HepG2 (cell line): ENCODE results near the gene CHRNB2. TPM values are rescaled to one million over a fixed set of nuclear protein-coding genes. Genes with fewer than 3 reads are reported as not detected.

Source experiments
- ATF3 ChIP-seq: sonication (generic); formaldehyde crosslinking; IDR thresholded peaks from 2 replicates; pipeline ENCODE4 v1.4.0; 2020; ENCODE audit warnings: missing genetic modification reagents
- ATRX ChIP-seq: sonication (generic); formaldehyde crosslinking; IDR thresholded peaks from 2 replicates; pipeline ENCODE4 v1.4.0; 2020; ENCODE audit warnings: missing genetic modification reagents, borderline replicate concordance
- CREB1 ChIP-seq, 2 experiments: fragments of 450-650 bp in 1 of 2; IDR thresholded peaks; 2 replicates each; pipeline ENCODE4 v1.6.1; 2016 to 2017; ENCODE audit warnings: control low read depth in 1 of 2, mild to moderate bottlenecking in 1 of 2, missing compliant biosample characterization in 1 of 2, missing genetic modification characterization in 1 of 2
- ETV5 ChIP-seq: IDR thresholded peaks from 2 replicates; pipeline ENCODE4 v1.6.1; 2018; ENCODE audit warnings: missing biosample characterization, missing genetic modification reagents, inconsistent platforms, borderline replicate concordance
- LBX2 ChIP-seq: sonication (generic); formaldehyde crosslinking; IDR thresholded peaks from 2 replicates; pipeline ENCODE4 v1.5.0; 2020; ENCODE audit warnings: missing genetic modification reagents, mild to moderate bottlenecking, borderline replicate concordance
- NFE2L2 ChIP-seq: fragments of 150-350 bp; IDR thresholded peaks from 2 replicates; pipeline ENCODE4 v1.6.1; 2014; ENCODE audit warnings: low read length
- NR2F1 ChIP-seq, 2 experiments: fragments of 450-650 bp in 1 of 2; formaldehyde crosslinking in 1 of 2; IDR thresholded peaks; 2 replicates each; pipeline versions ENCODE4 v1.5.0 to v1.6.1; 2016 to 2020; ENCODE audit warnings: mild to moderate bottlenecking in 1 of 2, missing compliant biosample characterization in 1 of 2, missing genetic modification reagents in 1 of 2, moderate library complexity in 1 of 2
- NR2F6 ChIP-seq, 2 experiments: IDR thresholded peaks; 2 replicates each; pipeline ENCODE4 v1.6.1; 2016; ENCODE audit warnings: antibody characterized with exemption in 1 of 2, mild to moderate bottlenecking in 1 of 2
- RFX5 ChIP-seq: IDR thresholded peaks from 2 replicates; pipeline ENCODE4 v1.6.1; 2011; ENCODE audit warnings: low read depth, low read length, improper control_type of control experiment
- SALL2 ChIP-seq: sonication (generic); formaldehyde crosslinking; IDR thresholded peaks from 2 replicates; pipeline ENCODE4 v1.8.1; 2023; ENCODE audit warnings: mild to moderate bottlenecking, missing genetic modification reagents, inconsistent platforms
- TMF1 ChIP-seq: sonication (generic); formaldehyde crosslinking; IDR thresholded peaks from 2 replicates; pipeline ENCODE4 v1.8.1; 2022; ENCODE audit warnings: low read depth, missing genetic modification reagents
- U2AF2 ChIP-seq: fragments of 200-400 bp; formaldehyde crosslinking; IDR thresholded peaks from 2 replicates; pipeline ENCODE4 v1.6.1; 2017; ENCODE audit warnings: low read depth, mild to moderate bottlenecking, low read length
- YEATS2 ChIP-seq: sonication (generic); formaldehyde crosslinking; IDR thresholded peaks from 2 replicates; pipeline ENCODE4 v1.4.0; 2020; ENCODE audit warnings: missing genetic modification reagents, borderline replicate concordance
- ZBTB43 ChIP-seq: sonication (generic); formaldehyde crosslinking; conservative IDR thresholded peaks from 2 replicates; pipeline ENCODE4 v1.4.0; 2020; ENCODE audit warnings: missing genetic modification reagents
- ZFX ChIP-seq: sonication (generic); formaldehyde crosslinking; IDR thresholded peaks from 2 replicates; pipeline ENCODE4 v1.4.0; 2020; ENCODE audit warnings: mild to moderate bottlenecking, low read depth, missing genetic modification reagents, moderate library complexity
- ZNF20 ChIP-seq: sonication (generic); formaldehyde crosslinking; IDR thresholded peaks from 2 replicates; pipeline ENCODE4 v1.4.0; 2020; ENCODE audit warnings: mild to moderate bottlenecking, moderate library complexity, missing genetic modification reagents
- ZNF34 ChIP-seq: sonication (generic); formaldehyde crosslinking; IDR thresholded peaks from 2 replicates; pipeline ENCODE4 v1.4.0; 2020; ENCODE audit warnings: mild to moderate bottlenecking, missing genetic modification reagents, borderline replicate concordance
- ZNF615 ChIP-seq: sonication (generic); formaldehyde crosslinking; IDR thresholded peaks from 2 replicates; pipeline ENCODE4 v1.5.0; 2020; ENCODE audit warnings: mild to moderate bottlenecking, missing genetic modification reagents, borderline replicate concordance
- polyA plus RNA-seq, 8 experiments: library from polyadenylated mRNA; depleted of rRNA in 3 of 8; stranded (reverse) in 7 of 8; unstranded in 1 of 8; fragments of >200 nt; fragmentation: Illumina TruSeq in 4 of 8; extraction: Trizol in 4 of 8; gene quantifications; 2 replicates each; pipeline versions ENCODE4 v1.2.1 to v1.2.3, GENCODE V29; 2011 to 2016; ENCODE audit warnings: low read depth in 4 of 8, missing spikeins in 1 of 8, mixed read lengths in 1 of 8; ENCODE audit not compliant: insufficient read depth in 1 of 8
- total RNA-seq, 5 experiments: library from RNA; depleted of rRNA; stranded (reverse); fragments of >200 nt; fragmentation: Illumina TruSeq; extraction: Trizol; gene quantifications; 2 replicates each; pipeline ENCODE4 v1.2.3, GENCODE V29; 2016; ENCODE audit warnings: low read depth in 1 of 5
- TF ChIP-seq, protein P1 (sequence below): sonication (generic); formaldehyde crosslinking; IDR thresholded peaks from 2 replicates; pipeline ENCODE4 v1.4.0; 2020; ENCODE audit warnings: missing genetic modification reagents
- TF ChIP-seq, protein P2 (sequence below), 2 experiments: fragments of 450-650 bp in 1 of 2; sonication (generic) in 1 of 2; formaldehyde crosslinking; IDR thresholded peaks; 2 replicates each; pipeline versions ENCODE4 v1.5.0 to v1.8.0; 2020 to 2022; ENCODE audit warnings: mild to moderate bottlenecking in 1 of 2, missing genetic modification reagents in 1 of 2

Gene CHRNB2
- total and polyA plus RNA-seq, 2 of the 13 experiments (the other 11 are each of a cell fraction or from before 2014, with no cell fraction given): 0.03 to 0.07 TPM

- no peak for TF ChIP-seq CREB1 (IDR thresholded peaks at IDR 0.05)
- TF ChIP-seq CREB1 (CRISPR knock-in tag; IDR thresholded peaks at IDR 0.05): peak; percentile 33; the same call in 1 of the 2 replicates
- TF ChIP-seq, protein P1, sequence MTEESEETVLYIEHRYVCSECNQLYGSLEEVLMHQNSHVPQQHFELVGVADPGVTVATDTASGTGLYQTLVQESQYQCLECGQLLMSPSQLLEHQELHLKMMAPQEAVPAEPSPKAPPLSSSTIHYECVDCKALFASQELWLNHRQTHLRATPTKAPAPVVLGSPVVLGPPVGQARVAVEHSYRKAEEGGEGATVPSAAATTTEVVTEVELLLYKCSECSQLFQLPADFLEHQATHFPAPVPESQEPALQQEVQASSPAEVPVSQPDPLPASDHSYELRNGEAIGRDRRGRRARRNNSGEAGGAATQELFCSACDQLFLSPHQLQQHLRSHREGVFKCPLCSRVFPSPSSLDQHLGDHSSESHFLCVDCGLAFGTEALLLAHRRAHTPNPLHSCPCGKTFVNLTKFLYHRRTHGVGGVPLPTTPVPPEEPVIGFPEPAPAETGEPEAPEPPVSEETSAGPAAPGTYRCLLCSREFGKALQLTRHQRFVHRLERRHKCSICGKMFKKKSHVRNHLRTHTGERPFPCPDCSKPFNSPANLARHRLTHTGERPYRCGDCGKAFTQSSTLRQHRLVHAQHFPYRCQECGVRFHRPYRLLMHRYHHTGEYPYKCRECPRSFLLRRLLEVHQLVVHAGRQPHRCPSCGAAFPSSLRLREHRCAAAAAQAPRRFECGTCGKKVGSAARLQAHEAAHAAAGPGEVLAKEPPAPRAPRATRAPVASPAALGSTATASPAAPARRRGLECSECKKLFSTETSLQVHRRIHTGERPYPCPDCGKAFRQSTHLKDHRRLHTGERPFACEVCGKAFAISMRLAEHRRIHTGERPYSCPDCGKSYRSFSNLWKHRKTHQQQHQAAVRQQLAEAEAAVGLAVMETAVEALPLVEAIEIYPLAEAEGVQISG (CRISPR knock-in tag): peak; percentile 50
- 0 out of 2 replicates have a peak, but pooled peaks have one; percentile 2 for TF ChIP-seq SALL2
- TF ChIP-seq, protein P2, sequence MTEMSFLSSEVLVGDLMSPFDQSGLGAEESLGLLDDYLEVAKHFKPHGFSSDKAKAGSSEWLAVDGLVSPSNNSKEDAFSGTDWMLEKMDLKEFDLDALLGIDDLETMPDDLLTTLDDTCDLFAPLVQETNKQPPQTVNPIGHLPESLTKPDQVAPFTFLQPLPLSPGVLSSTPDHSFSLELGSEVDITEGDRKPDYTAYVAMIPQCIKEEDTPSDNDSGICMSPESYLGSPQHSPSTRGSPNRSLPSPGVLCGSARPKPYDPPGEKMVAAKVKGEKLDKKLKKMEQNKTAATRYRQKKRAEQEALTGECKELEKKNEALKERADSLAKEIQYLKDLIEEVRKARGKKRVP (CRISPR knock-in tag; IDR thresholded peaks at IDR 0.05): 0 out of 4 replicates have a peak, but pooled peaks of 1 of the 2 experiments have one; percentile 84
- TF ChIP-seq U2AF2: no peak
- TF ChIP-seq ZNF615 (CRISPR knock-in tag): 0 out of 2 replicates have a peak, but pooled peaks have one; percentile 12
- TF ChIP-seq ATF3 (CRISPR knock-in tag): 0 out of 2 replicates have a peak, but pooled peaks have one; percentile 83
- TF ChIP-seq NR2F1 (CRISPR knock-in tag; IDR thresholded peaks at IDR 0.05): peak in 1 of 2 experiments; percentile 8; a peak in 1 of 4 replicates
- TF ChIP-seq ETV5: no peak
- TF ChIP-seq ZBTB43 (CRISPR knock-in tag): no peak
- TF ChIP-seq NR2F6 (IDR thresholded peaks at IDR 0.05): peak; percentile 8; the same call in 1 of the 2 replicates
- TF ChIP-seq NR2F6 (CRISPR knock-in tag; IDR thresholded peaks at IDR 0.05): no peak; the same call in 1 of the 2 replicates
- TF ChIP-seq YEATS2 (CRISPR knock-in tag): 0 out of 2 replicates have a peak, but pooled peaks have one; percentile 29
- TF ChIP-seq TMF1 (CRISPR knock-in tag): 0 out of 2 replicates have a peak, but pooled peaks have one; percentile 38
- no peak for TF ChIP-seq ATRX (CRISPR knock-in tag)
- peak; percentile 94; the same call in 1 of the 2 replicates for TF ChIP-seq ZFX (CRISPR knock-in tag)
- TF ChIP-seq RFX5: 0 out of 2 replicates have a peak, but pooled peaks have one; percentile 26
- no peak for TF ChIP-seq LBX2 (CRISPR knock-in tag)
- 0 out of 2 replicates have a peak, but pooled peaks have one; percentile 57 for TF ChIP-seq ZNF34 (CRISPR knock-in tag)
- TF ChIP-seq NFE2L2: no peak
- TF ChIP-seq ZNF20 (CRISPR knock-in tag): 0 out of 2 replicates have a peak, but pooled peaks have one; percentile 5
These were observed 59.1 kb downstream of the CHRNB2 start (continued) for GRCh38 chr1:154626456-154627256.
